CD4-positive, alpha-beta T cell treated with Interleukin-15 for 4 hours (primary cell): ENCODE data around the gene PNPLA5.
A peak's percentile ranks its signal among the peaks of the same experiment; 100 is the strongest.
"Not testable (repeated sequence)": the region's sequence is repeated elsewhere in the genome, so short reads cannot be mapped to it uniquely, and the experiment has no call there.

Source experiments
- DNase-seq: peaks from one replicate; pipeline ENCODE4 v3.0.0-alpha.2; 2020; ENCODE audit warnings: low spot score

The PNPLA5 gene, protein sequence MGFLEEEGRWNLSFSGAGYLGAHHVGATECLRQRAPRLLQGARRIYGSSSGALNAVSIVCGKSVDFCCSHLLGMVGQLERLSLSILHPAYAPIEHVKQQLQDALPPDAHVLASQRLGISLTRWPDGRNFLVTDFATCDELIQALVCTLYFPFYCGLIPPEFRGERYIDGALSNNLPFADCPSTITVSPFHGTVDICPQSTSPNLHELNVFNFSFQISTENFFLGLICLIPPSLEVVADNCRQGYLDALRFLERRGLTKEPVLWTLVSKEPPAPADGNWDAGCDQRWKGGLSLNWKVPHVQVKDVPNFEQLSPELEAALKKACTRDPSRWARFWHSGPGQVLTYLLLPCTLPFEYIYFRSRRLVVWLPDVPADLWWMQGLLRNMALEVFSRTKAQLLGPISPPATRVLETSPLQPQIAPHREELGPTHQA

DNA sequence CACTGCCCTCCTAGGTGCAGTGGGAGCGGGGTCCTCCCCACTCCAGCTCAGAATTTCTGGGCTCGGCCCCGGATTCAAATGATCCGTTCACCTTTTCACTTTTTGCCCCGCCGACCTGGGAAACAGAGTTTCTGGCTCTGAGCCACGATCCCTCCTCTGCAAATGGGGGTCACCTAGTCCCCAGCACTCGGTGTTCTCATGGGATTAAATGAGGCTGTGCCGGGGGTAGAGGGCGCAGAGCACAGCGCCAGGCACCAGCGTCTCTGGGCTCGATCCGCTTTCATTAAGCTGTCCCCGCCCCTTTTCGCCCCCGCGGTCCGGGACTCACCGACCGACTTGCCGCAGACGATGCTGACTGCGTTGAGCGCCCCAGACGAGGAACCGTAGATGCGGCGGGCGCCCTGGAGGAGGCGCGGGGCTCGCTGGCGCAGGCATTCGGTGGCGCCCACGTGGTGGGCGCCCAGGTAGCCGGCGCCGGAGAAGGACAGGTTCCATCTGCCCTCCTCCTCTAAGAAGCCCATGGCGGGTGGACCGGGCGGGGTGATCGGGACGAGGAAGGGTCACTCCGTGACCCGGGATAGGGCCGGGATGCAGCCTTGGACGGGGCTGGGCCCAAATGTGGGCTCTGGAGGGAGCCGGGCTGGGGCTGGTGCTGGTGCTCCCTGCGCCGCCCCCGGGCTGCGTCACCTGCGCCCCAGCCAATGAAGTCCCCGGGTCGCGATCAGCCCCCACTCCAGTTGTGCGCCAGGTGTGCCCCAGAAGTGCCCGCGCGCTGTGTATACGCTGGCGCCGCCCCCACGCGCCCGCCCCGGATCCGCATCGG is at the start of gene PNPLA5:
Gene PNPLA5 (minus strand): TSS at position 654 of the 823 bp plus-strand sequence. CDS start 133 bp downstream, at position 521.
- no peak for DNase-seq

DNA sequence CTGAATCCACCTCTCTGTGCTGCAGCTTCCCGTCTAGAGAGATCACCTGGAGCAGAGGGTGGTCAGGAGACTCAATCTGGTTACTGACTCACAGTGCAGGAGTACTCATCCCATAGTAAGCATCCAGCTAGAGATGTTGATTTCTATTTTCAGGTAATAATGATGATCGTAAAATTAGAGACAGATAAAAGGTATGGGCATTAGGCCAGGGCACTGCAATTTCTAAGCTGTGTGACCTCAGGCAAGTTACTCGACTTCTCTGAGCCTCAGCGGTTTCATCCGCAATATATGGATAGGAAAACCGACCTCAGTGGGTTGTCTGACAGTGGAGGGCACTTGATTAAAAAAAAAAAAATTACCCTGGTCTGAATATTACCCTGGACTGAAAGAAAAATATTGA is 49.6 kb upstream of the PNPLA5 start:
- no peak for DNase-seq

DNA sequence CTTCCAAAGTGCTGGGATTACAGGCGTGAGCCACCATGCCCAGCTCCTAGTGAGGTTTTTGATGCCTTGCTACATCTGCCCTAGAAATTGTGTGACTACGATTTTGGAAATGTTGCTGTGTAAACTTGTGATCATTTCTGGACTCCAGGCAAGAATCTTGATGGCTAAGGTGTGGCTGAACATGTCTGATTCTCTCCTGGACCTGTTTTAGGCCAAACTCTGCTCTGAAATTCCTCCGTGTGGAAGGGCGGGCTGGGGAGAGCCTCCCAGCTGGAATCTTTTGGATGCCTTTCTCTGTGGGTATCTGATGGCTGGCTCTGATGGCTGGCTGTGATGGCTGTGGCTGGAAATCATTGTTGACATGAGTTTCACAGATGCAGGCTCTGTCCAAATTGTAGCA is 40.0 kb upstream of the PNPLA5 start:
- no peak for DNase-seq

DNA sequence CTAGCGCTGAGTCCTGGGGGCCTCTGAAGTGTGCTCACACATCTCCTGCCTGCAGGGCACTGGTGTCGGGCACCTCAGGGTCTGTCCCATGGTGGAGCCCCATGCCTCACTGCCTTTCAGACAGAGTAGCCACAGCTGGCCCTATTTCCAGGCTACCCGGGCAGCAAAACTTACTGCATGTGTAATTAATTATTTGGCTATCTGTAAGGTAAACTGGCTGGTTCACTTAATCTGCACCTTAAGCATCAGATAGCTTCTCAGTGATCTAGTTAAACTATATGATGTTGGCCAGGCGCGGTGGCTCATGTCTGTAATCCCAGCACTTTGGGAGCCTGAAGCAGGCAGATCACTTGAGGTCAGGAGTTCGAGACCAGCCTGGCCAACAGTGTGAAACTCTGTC is 37.1 kb upstream of the PNPLA5 start:
- no peak for DNase-seq

DNA sequence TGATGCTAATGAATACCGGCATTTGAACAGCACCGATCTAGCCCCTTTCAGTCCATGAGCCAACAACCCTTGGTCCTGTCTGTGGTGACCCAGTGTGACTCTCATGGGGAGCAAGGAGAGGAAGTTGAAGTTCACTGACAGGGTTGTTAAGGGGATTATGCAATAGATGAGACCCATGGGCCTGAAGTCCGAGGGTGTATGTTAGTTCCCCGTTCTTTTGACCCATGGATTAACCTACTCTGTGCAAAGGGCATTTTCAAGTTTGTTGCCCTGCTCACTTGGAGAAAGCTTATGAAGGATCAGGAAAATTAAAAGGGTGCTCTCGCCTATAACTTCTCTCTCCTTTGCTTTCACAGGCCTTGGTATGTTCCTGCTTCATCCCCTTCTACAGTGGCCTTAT is 36.7 kb upstream of the PNPLA5 start:
- no peak for DNase-seq

DNA sequence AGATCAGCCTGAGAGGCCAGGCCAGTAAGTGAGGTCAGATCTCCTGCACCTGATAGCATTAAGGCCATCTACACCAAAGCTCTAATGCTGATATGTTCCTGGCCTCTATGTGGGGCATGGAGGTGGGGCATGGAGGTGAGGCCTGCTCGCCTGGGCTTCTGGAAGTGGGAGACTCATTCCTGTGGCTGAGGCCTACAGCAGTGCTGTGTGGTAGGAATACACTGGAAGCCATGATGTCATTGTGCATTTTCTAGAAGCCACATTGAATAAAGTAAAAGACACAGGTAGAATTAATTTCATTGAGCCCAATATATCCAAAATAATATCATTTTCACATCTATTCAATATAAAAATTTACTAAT is 34.5 kb upstream of the PNPLA5 start:
- no peak for DNase-seq

DNA sequence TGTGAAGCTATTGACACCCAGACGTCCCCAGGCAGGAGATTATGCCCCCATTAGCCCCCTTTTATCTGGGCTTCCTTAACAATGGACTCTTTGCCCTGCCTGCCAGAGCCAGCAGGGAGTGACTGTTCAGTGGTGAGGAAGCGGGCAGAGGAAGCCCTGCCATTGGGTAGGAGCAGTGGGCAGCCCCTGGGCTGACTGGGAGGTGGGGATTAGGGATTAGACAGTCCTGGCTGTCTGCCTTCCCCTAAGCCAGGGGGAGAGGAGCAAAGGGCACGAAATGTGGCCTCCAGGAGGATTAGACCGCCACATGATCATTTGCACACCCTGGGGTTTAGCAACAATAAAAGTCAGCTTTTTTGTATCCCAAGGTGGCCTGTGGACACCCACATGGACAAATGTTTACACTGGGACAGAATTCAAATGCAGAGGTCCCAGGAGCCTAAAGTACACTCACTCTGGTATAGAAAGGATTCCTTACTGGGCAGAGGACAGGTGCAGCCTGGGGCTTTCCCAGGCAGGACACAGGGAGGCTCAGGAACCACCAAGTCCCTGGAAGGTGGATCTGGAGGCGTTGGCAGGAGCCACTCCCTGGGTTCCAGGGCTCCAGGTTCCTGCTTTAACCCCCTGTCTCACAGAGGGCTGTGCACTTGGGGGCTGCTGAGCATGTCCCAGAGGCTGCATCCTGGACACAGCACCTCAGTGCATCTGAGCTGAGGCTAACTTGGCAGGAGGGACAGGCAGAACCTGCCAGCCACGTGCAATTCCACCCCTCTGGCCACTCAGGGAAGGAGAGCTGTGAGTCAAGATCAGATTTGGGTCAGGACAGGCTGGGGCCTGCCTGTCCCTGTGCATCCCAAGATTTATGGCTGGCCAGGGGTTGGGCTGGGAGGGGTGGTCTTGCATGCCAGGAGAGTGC is 33.9 kb upstream of the PNPLA5 start:
- DNase-seq = no peak

DNA sequence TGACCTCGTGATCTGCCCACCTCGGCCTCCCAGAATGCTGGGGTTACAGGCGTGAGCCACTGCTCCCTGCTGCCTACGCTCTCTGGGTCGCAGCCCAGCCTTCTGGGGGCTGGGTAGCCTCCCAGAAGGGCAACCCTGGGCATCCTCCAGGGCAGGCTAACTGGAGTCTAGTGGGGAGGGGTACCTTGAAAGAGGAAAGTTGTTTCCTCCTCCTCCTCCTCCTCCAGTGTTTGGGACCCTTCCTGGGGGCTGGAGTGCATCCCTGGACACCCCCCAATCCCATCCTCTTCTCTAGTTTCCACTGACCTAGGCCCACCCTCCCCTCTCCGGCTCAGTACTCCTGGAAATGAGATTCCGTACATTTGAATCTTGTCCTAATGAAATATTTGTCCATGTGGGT is 33.1 kb upstream of the PNPLA5 start:
- no peak for DNase-seq

DNA sequence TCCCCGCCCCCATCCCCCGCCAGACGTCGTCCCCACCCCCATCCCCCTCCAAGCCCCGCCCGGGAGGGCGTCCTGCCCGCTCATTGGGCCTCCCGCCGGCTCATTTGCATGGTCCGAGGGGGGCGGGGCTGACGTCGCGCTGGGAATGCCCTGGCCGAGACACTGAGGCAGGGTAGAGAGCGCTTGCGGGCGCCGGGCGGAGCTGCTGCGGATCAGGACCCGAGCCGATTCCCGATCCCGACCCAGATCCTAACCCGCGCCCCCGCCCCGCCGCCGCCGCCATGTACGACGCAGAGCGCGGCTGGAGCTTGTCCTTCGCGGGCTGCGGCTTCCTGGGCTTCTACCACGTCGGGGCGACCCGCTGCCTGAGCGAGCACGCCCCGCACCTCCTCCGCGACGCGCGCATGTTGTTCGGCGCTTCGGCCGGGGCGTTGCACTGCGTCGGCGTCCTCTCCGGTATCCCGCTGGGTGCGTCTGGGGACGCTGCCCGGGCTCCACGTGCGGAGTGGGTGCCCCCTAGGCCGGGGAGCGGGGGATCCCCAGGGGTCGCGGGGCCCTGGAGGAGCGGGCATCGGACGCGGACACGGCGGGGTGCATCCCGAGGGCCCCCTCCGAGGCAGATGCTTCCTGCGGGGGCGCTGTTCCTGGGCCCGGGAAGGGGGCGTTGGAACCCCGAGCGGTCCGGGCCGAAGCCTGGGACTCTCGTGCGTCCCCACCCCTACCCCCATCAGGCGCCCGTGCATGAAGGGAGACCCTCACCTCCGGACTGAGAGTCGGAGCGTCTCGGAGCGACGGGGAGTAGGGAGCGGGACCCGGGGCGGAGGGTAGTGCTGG is 32.0 kb upstream of the PNPLA5 start, which contains the start of gene PNPLA3:
Gene PNPLA3 (plus strand): TSS at position 175 of the 834 bp plus-strand sequence. CDS start 107 bp downstream, at position 282.
- DNase-seq = peak; percentile 67

DNA sequence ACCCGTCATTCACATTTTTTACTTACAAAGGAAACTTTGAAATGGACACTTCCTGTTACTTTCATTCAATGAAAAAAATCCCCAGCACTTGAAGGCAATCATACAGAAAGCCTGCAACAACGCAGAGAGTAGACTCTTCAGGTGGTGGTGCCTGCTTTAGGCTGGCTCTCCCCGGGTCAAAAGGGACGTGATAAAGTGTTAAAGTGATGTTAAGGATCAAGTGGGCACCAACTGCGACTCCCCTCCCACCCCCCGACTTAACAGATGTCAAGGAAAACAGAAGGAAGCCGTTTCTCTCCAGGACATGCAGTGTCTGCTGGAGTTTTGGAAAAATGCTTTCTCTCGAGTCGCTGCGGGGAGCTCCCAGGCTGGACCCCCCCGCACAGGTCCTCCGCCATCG is 31.4 kb upstream of the PNPLA5 start:
- DNase-seq = no peak

DNA sequence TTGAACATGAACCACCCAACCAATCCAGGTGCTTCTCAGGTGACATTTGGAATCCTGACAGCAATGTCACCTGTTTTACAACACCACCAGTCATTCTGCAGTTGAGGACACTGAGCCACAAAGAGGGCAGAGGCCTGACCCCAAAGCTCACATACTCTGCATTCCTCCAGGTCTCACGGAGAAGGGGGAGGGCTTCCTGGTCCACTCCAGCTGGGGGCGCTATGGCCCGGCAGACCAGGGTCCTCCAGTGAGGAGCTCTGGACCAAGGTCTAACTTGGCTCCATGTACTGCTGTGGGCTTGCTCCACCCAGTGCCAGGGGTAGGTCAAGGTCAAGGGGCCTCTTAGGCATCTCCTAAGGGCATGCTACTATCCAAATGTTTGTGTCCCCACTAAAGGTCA is 30.3 kb upstream of the PNPLA5 start:
- DNase-seq = no peak

DNA sequence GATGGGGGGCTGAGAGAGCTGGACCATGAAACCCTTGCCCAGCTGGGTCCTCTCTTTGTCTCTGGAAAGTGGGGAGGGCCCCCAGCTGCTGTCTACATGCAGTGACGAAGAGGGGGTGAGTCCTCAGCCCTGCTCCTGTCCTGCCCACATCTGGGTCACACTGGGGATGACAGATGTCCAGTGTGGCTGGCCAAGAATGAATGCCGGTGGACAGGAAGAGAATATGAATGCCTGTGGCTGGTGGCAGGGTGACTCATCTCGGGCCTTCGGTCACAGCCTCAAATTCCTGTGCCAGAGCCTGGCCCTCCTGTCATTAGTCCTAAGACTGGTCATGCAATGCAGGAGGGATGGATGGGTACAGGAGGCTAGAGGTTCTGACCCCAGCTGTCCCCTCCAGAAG is 29.6 kb upstream of the PNPLA5 start:
- no peak for DNase-seq

DNA sequence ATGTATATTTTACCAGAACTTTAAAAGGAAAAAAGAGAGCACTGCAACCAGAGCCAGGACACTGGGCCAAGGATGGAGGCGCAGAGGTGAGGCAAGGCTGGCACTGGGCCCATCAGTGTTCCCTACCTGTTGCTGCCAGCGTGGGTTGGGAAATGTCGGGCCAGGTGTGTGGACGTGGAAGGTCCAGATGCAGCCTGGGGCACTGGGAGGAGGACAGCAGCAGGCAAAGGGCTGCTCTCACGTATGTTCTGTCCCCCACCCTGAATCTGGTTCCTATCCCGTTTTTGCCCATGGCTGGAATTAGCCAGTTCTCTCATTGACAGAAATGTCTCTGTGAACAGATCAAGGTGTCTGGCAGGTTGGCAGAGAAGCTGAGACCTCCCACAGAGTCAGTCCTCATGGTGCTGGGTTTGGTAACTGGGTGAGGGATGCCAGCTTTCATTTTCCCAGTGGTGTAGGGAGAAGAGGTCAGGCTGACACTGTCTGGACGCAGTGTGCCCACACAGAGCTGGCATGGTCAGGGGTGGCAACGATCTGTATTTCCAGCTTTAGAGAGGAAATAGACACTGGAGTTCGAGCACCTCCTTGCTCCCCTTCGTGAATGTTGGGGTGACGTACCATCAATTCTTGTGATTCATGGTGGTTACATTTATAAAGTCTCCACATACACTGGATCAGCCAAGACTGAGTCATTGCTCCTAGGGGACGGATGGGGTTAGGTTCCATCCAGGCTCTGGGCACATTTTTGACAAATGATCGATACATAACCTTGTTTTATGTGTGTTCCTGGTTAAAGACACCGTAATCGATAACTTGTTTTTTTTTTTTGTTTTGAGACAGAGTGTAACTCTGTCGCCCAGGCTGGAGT is 27.5 kb upstream of the PNPLA5 start:
- no peak for DNase-seq

DNA sequence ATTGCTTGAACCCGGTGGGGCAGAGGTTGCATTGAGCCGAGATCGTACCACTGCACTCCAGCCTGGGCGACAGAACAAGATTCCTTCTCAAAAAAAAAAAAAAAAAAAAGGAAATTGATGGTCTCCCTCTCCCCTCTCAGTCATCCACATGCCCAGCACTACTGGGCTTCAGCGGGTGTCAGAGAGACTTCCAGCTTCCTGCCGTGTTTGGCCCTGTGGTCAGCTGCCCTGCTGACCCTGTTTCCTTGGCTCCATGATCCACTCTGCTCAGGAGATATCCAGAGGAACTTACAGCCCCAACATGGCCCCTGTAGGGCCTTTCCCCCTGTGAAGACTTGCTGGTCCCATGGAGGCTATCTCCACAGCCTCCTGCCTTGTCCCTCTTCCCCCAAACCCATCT is 25.7 kb upstream of the PNPLA5 start:
- DNase-seq = no peak

DNA sequence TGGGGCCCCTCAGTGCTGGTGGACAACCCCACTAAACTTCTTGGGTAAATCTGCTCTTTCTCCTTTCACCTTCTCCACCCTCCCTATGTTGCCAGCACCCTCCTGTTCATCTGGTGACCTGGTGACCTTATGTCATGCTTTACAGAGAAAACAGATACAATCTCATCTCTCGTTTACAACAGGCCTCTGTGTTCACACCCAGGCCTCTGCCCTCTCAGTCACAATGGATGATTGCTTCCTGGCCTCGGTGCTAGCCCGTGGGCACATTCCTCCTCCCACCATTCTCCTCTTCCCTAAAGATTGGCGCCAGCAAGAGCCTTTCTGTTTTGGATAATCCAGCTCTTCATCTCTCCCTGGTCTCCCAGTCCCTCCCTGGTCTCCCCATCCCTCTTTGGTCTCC is 19.5 kb upstream of the PNPLA5 start:
- no peak for DNase-seq

DNA sequence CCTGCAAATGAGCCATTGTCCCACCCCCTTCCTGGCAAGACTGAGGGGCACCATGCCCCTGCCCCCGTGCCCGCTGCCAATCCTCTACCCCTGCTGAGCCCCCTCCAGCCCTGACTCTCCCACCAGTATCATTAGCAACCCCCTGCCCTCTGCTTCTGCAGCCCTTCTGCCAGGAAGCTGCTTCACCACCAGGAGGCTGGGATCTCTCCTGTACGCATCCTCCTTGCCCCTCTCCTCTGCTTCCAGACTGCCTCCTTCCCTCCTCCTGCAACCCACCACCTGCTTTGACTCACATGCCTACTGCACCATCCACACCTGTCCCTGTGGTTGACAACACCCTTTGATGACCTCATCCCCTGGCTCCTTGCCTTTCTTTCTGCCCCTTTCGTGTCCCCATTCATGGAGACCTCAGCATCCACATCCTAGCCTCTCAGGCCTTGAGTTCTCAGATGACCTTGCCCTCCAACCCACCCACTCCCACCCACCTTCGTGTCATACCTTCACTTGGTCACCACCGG is 18.4 kb upstream of the PNPLA5 start:
- no peak for DNase-seq

DNA sequence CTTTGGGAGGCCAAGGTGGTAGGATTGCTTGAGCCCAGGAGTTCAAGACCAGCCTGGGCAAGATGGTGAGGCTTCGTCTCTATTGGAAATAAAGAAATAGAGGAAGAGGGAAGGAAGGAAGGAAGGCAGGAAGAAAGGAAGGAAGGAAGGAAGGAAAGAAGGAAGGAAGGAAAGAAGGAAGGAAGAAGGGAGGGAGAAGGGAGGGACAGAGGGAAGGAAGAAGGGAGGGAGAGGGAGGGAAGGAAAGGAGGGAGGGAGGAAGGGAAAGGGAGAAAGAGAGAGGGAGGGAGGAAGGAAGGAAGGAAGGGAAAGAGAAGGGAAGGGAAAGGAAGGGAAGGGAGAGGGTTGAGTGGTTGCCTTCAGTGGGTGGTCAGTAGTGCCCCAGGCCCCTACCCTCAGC is 17.9 kb upstream of the PNPLA5 start:
- DNase-seq = no peak

DNA sequence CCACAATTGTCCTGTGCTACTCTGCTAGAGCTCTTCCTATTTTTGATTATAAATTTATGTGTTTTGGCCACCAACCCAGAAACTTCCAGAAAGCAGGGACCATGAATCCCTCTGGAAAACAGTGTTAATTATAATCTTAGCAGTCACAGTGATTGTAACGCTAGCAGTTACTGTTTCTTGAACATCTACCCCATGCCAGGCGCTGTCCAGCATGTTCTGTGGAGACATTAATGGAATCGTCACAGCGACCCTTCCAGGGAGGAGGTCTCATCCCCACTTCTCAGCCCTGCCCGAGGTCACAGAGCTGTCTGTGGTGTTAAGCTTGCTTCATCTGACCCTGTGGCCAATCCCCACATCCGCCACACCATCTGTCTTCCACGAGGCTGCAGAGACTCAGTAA is 13.9 kb upstream of the PNPLA5 start:
- no peak for DNase-seq

DNA sequence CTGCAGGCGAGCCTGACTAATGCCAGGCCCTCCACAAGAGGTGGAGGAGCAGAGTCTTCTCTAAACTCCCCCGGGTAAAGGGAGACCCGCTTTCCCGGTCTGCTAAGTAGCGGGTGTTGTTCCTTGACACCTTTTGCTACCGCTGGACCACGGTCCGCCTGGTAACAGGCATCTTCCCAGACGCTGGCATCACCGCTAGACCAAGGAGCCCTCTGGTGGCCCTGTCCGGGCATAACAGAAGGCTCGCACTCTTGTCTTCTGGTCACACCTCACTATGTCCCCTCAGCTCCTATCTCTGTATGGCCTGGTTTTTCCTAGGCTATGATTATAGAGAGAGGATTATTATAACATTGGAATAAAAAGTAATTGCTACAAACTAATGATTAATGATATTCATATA is 12.6 kb upstream of the PNPLA5 start:
- DNase-seq = peak; percentile 43

DNA sequence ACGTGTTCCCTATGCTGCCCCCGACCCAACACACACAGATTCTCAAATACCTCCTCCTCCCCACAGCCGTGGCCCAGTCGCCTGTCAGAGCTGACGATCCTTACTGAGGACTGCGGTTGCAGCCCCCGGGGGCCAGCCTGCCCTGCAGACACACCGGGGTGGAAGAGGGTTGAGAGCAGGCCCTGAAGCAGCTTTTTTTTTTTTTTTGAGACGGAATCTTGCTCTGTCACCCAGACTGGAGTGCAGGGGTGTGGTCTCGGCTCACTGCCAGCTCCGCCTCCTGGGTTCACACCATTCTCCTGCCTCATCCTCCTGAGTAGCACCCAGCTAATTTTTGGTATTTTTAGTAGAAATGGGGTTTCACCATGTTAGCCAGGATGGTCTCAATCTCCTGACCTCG is 11.2 kb upstream of the PNPLA5 start:
- DNase-seq = not testable (repeated sequence)
